HG03439 (cell line): Measurements from ENCODE around the gene RBFOX2.
"Not testable (repeated sequence)": the region's sequence is repeated elsewhere in the genome, so short reads cannot be mapped to it uniquely, and the experiment has no call there.

Experiments used
- ATAC-seq: cut with Tn5 transposase; IDR thresholded peaks from one replicate; pipeline ENCODE4 v1.9.1; 2021; ENCODE audit warnings: mild to moderate bottlenecking, moderate library complexity; ENCODE audit not compliant: unreplicated experiment

The RBFOX2 gene

GRCh38 chr22:36044517-36044916 is 15.9 kb upstream of the RBFOX2 start:
- ATAC-seq, result not testable (repeated sequence)

- no peak for ATAC-seq
Measured at GRCh38 chr22:36042240-36042639, 13.6 kb upstream of the RBFOX2 start.

- ATAC-seq, result no peak
Measured at GRCh38 chr22:36039125-36039524, 10.5 kb upstream of the RBFOX2 start.

- ATAC-seq, result no peak
Measured at GRCh38 chr22:36037102-36037758, 8.6 kb upstream of the RBFOX2 start.

- ATAC-seq, result no peak
Measured at GRCh38 chr22:36036167-36036624, 7.6 kb upstream of the RBFOX2 start.

- no peak for ATAC-seq
Measured at GRCh38 chr22:36032611-36033010, 4.0 kb upstream of the RBFOX2 start.

GRCh38 chr22:36029406-36029755 is 757 bp upstream of the RBFOX2 start:
- no peak for ATAC-seq

- ATAC-seq, result no peak
Measured at GRCh38 chr22:36027935-36028645, 534 bp downstream of the RBFOX2 start.

- ATAC-seq, result no peak
Measured at GRCh38 chr22:36027579-36027934, 1.1 kb downstream of the RBFOX2 start.

- ATAC-seq, result no peak
Measured at GRCh38 chr22:36026741-36027140, 1.9 kb downstream of the RBFOX2 start.

GRCh38 chr22:36022697-36023096 is 5.9 kb downstream of the RBFOX2 start:
- no peak for ATAC-seq

- ATAC-seq, result no peak
Measured at GRCh38 chr22:36022162-36022561, 6.5 kb downstream of the RBFOX2 start.

GRCh38 chr22:36021606-36022153 is 6.9 kb downstream of the RBFOX2 start:
- no peak for ATAC-seq

GRCh38 chr22:36020865-36021264 is 7.8 kb downstream of the RBFOX2 start:
- ATAC-seq, result not testable (repeated sequence)

- no peak for ATAC-seq
Measured at GRCh38 chr22:36017651-36018091, 11.0 kb downstream of the RBFOX2 start.

- ATAC-seq, result no peak
Measured at GRCh38 chr22:36016684-36017083, 11.9 kb downstream of the RBFOX2 start.

GRCh38 chr22:36015811-36016529 is 12.7 kb downstream of the RBFOX2 start:
- no peak for ATAC-seq

- no peak for ATAC-seq
Measured at GRCh38 chr22:36015155-36015810, 13.3 kb downstream of the RBFOX2 start.

GRCh38 chr22:36014546-36015074 is 14.0 kb downstream of the RBFOX2 start:
- no peak for ATAC-seq

- ATAC-seq, result no peak
Measured at GRCh38 chr22:36012332-36012731, 16.3 kb downstream of the RBFOX2 start.

GRCh38 chr22:36010882-36011281 is 17.7 kb downstream of the RBFOX2 start:
- ATAC-seq, result no peak
